Breast epithelium (tissue), 3 donors: ENCODE measurements around the gene AHDC1.

ENCODE experiments used
- POLR2A ChIP-seq: fragments of 450-650 bp; IDR thresholded peaks from one replicate; pipeline ENCODE4 v1.6.1; 2016; ENCODE audit warnings: antibody characterized with exemption, mild to moderate bottlenecking, moderate library complexity
- POLR2AphosphoS5 ChIP-seq, 3 donors: sonication (generic); formaldehyde crosslinking; IDR thresholded peaks; one replicate each; pipeline ENCODE4 v1.6.1; 2017; ENCODE audit warnings: antibody characterized with exemption in 3 of 3
- TF ChIP-seq, protein P1 (sequence below), 3 donors: fragments of 450-650 bp; IDR thresholded peaks; one replicate each; pipeline ENCODE4 v1.5.1; 2016 to 2017; ENCODE audit warnings: antibody characterized with exemption in 3 of 3, mild to moderate bottlenecking in 3 of 3, moderate library complexity in 3 of 3

DNA sequence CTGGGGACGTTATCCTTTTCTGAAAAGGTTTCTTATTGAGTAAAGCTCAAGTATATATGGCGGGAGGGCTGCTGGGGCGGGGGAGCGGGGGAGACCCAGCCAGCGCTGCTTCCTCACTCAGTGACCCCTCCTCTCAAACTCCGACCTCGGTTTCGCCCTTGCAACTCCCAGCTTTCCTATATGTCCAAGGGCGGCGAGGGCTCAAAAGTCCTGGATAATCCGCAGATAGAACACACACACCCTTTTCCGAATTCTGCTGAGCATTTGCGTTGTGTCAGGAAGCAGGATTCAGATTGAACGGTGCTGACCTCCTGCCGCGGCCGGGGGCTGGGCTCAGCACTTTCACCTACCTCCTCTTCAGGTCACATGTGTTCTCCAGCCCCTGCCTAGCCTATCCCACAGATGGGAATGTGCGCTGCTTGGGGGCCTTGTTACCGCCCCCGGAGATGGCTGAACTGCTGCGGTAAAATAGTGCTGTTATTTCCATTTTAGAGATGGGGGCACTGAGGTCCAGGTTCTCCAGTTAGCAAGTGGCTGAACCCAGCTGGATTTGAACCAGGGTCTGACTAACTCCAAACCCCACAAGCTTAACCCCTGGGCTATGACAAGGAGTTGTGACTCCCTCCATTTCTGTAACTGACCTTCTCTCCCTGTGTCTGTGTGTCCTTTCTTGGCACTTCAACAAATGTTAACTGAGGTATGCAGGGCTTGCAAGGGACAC lies 795 bp upstream of the AHDC1 start:
- no peak for TF ChIP-seq POLR2A
- TF ChIP-seq, protein P1, sequence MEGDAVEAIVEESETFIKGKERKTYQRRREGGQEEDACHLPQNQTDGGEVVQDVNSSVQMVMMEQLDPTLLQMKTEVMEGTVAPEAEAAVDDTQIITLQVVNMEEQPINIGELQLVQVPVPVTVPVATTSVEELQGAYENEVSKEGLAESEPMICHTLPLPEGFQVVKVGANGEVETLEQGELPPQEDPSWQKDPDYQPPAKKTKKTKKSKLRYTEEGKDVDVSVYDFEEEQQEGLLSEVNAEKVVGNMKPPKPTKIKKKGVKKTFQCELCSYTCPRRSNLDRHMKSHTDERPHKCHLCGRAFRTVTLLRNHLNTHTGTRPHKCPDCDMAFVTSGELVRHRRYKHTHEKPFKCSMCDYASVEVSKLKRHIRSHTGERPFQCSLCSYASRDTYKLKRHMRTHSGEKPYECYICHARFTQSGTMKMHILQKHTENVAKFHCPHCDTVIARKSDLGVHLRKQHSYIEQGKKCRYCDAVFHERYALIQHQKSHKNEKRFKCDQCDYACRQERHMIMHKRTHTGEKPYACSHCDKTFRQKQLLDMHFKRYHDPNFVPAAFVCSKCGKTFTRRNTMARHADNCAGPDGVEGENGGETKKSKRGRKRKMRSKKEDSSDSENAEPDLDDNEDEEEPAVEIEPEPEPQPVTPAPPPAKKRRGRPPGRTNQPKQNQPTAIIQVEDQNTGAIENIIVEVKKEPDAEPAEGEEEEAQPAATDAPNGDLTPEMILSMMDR (IDR thresholded peaks at IDR 0.05) = no peak
- TF ChIP-seq POLR2AphosphoS5 (IDR thresholded peaks at IDR 0.05) = no peak
